Caki2 (cell line): Measurements from ENCODE around the gene KIF3B. TPM values are rescaled to one million over a fixed set of nuclear protein-coding genes. Genes with fewer than 3 reads are reported as not detected.

Source experiments
- DNase-seq: peaks from one replicate; pipeline ENCODE4 v3.0.0-alpha.2; 2015; ENCODE audit warnings: low read depth
- in situ Hi-C: cut with HindIII; loops from 2 replicates; pipeline ENCODE4 v1.10.0; 2016; ENCODE audit warnings: low sequenced_read_pairs, low pct_unique_long_range_greater_than_20kb, mixed read lengths
- total RNA-seq: library from RNA; depleted of rRNA; stranded (reverse); fragments of >200 nt; shearing (Covaris generic); gene quantifications from 2 replicates; pipeline ENCODE4 v1.2.3, GENCODE V29; 2014; ENCODE audit warnings: low replicate concordance; rRNA removed

The KIF3B gene
- 19.3 and 19.9 TPM in 2 replicates for total RNA-seq

DNA sequence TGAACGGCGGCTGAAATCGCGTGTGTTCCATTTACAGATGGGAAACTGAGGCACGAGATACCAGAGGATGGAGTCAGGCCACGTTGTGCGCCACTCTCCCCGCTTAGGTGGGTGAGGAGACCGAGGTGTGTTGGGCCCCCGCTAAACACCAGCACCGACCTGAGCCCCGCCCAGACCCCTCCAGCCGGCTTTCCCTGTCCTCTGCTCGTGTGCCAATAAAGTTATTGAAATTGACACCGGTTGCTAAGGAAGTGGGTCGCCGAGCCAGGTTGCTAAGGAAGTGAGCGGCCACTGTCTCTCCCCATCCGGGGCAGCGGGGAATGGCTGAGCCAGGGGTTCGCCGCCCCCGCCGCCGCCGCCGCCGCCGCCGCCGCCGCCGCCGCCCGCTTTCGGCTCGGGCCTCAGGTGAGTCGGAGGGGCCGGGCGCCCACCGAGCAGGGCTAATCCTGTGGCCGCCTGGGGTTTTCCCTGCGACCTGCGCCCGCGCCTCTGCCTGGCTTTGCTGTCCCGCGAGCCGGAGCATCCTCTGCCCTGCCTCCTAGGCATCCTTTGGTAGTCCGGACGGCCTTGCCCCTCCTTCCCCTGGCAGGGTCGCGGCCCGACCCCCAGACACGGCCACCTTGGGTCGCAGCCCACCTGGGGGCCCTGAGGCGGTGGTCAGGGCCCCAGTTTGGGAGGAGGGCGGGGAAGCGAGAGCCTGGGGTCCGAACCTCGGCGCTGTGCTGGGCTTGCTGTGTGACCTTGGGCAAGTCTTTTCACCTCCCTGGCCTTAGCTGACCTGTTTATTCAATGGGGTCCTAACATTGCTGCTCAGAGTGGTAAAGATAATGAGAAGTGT lies at the start of gene KIF3B:
Gene KIF3B, plus strand, starts transcription at position 291 of the 838 bp plus-strand sequence. CDS start 32,127 bp downstream, outside the sequence.
- peak; percentile 81 for DNase-seq
- in situ Hi-C loops, result no loop called here

DNA sequence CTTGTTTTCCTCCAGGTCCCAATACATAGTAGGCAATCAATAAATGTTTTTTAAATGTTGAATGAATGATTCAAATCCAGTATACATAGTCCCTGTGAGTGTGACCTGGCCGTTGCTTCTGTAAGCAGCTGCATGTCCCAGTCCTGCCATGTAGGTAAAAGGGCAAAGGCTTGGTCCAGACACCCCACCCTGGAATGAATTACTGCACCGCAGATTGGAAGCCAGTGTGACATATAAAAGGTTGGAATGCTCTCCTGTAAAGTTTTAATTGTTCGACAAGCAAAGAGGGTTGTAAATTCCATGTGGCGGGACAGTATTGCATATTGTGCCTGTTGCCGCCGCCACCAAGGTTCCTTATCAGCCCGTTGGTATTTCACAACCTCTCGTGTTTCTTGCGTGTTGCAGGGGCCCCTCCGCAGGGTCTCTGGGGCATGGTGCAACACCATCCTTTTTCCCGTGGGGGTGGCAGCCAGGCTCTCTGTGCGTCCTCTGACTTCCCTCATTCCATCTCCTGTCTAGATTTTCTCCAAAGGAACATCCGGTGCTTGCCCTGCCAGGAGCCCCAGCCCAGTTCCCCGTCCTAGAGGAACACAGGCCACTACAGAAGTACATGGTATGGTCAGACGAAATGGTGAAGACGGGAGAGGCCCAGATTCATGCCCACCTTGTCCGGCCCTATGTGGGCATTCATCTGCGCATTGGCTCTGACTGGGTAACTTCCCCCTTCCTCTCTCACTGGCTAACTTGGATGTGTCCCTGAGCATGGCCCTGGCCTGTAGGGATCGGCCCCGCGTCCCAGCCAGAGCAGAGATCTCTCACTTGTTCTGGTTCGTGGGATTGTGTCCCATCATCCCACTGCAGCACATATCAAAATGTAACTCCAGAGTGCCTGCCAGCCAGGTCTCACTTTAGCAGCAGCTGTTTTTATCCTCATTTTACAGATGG lies 49.4 kb upstream of the KIF3B start:
- no peak for DNase-seq
- in situ Hi-C loops, result no loop called here

DNA sequence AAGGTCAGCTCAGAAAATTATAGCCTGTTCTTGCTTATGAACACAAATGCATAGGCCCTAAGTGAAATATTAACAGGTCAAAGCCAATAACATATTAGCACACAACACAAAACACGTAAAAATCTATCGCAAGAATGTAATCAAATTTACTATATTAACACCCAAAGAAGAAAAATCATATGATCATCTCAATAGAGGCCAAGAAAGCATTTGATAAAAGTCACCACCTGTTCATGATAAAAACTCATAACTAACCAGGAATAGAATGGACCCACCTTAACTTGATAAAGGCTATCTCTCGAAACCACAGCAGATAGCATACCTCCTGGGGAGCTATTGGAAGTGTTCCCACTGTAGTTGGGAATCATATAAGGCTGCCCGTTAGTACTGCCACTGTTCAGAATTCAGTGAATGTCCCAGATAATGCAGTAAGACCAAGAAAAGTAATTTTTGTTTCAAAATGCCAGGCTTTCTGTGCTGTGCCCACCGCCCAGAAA lies 48.2 kb upstream of the KIF3B start:
- DNase-seq, result no peak
- in situ Hi-C loops, result no loop called here

DNA sequence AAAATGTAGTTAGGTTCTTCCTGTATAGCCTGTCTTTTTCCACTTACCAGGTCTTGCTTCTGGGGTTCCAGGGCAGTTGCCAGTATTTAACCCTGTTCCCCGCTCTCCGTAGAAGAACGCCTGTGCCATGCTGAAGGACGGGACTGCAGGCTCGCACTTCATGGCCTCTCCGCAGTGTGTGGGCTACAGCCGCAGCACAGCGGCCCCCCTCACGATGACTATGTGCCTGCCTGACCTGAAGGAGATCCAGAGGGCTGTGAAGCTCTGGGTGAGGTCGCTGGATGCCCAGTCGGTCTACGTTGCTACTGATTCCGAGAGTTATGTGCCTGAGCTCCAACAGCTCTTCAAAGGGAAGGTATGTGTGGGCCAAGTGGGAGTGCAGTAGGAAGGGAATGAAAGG lies 46.7 kb upstream of the KIF3B start:
- DNase-seq, result no peak
- in situ Hi-C loops, result no loop called here

DNA sequence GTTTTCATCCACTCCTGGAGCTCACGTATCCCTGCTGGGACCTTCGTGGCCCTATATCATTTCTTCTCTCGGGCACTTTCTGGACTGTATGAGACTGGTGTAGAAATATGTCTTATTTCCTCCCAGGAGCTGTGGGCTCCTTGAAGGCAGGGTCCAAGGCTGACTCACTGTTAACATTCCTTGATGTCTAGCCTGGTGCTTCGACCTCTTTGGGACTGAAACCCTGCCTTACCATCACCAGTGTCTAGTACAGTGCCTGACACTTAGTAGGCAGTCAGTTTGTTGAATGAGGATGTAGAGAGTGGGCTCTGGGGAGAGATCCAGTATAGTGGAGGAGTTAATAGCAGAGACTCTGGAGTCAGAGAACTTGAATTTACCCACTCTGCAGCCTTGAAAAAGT lies 46.2 kb upstream of the KIF3B start:
- DNase-seq, result no peak
- in situ Hi-C loops, result no loop called here

DNA sequence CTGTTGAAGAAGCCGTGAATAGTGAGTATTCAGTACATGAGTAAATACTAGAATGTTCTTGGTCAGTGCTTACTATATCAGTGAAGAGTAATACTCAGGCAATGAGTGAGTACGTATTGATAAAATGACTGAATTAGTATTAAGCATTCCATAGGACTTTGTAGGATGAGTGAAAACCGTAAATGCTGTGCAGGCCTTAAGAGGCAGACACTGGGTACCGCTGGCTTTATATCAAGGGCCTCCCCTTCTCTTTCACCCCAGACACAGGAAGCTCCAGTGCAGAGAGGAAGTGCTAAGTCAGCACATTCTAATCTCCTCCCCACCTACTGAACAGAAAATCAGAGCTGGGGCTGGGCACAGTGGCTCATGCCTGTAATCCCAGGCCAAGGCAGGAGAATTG lies 45.6 kb upstream of the KIF3B start:
- in situ Hi-C loops, result no loop called here
- no peak for DNase-seq

DNA sequence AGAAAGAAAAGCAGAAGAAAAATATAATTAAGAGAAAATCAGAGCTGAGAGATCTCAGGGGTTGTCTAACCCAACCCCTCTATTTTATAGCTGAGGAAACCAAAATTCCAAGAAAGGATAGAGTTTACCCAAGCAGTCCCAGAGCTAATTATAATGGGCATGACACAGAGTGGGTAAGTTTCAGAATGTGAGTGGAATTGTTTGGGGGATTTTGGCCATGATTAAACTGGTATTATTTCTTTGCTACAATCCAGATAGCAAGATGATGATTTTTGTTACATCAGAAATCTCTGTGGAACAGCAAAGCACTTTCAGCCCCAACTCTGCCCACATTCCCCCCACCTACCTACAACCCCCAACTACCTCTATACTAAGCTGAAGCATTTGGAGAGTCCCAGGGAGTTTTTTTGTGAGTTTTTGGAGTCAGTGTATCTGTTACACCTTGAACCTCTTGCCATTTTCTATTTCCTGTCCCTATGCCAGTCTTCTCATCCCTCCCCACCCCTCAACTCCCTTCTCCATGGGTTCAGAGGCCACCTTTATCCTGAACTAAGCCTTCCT lies 45.0 kb upstream of the KIF3B start:
- in situ Hi-C loops, result no loop called here
- no peak for DNase-seq

DNA sequence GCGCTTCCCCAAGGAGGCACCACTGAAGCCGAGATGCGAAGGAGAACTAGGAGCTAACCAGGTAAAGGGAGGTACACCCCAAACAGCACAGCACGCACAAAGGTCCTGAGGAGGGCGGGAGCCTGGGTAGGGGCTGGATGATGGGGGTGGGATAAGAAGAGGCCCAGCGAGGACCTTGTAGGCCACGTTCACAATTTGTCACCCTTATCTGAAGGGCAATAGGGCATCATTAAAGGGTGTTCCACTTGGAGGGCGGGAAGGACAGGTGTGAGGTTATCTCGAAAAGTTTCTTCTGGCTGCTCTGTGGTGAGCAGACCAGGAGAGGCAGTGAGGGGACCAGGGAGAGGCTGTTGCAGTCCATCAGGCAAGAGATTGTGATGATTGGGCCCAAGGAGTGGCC lies 44.2 kb upstream of the KIF3B start:
- in situ Hi-C loops, result no loop called here
- no peak for DNase-seq

DNA sequence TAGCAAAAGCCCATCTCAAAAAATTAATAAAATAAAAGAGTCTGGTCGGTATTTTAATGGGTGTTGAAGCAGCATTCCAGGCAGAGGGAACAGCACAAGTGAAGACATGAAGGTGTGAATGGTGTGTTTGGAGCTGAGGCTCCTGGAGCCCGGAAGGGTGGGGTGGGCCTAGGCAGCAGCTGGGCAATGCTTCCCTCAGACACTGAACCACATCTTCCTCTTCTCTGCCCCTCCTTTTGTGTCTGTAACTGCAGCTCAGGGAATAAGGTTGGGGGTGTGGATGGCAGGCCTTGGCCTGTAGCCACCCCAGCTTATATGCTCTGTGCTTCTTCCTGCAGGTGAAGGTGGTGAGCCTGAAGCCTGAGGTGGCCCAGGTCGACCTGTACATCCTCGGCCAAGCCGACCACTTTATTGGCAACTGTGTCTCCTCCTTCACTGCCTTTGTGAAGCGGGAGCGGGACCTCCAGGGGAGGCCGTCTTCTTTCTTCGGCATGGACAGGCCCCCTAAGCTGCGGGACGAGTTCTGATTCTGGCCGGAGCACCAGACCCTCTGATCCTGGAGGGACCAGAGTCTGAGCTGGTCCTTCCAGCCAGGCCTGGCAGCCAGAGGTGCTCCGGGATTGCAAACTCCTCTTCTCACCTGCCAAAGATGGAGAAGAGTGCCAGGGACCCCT lies 43.2 kb upstream of the KIF3B start:
- no peak for DNase-seq
- in situ Hi-C loops, result no loop called here

DNA sequence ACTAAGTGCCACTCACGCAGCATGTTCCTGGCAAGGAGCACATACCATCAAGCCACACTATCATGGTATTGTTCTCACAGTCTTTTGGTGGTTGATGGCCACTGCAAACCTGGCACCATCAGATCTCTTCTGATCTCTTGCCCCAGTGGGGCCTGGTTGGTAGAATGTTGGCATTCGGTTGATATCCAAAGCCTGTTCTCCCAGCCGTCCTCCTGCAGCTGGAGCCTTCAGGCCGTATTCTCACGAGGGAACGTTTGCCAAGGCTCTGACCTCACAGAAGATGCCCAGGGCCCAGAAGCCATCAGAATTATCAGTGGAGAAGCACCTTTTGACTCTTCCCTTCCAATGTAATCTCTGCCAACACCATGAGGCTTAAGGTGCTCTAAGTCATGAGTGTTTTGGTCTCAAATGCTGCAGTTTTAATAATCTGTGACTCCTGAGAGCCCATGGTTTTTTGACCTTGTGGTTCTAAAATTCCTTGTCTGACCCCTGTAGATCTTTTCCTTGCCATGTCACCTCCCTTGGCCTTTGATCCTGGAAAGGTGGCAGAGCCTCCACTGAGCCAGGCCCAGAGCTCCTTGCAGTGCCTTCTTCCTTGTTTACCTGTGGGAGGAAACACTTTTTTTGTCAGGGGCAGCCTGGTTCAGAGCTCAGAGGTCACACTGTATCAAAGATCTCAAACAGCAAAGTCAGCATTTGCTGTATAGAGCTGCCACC lies 42.0 kb upstream of the KIF3B start:
- no peak for DNase-seq
- in situ Hi-C loops, result no loop called here

DNA sequence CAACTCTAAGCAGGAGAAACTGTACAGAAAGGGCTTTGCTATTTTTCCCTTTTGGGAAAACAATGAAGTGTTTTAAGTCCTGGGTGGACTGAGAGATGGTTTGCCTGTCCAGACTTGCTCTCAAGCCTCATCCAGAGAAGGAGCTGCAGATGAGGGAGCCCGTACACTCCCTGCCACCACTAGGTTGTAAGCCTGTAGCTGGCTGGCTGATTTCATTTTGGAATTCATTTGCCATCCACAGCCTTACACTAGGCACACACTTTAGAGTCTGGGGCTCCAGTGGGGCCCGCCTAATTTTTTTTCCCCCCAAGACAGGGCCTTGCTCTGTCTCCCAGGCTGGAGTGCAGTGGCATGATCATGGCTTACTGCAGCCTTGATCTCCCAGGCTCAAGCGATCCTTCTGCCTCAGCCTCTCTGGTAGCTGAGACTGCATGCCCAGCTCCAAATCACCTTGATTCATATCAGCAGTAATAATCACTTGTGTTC lies 41.4 kb upstream of the KIF3B start:
- DNase-seq, result no peak
- in situ Hi-C loops, result no loop called here

DNA sequence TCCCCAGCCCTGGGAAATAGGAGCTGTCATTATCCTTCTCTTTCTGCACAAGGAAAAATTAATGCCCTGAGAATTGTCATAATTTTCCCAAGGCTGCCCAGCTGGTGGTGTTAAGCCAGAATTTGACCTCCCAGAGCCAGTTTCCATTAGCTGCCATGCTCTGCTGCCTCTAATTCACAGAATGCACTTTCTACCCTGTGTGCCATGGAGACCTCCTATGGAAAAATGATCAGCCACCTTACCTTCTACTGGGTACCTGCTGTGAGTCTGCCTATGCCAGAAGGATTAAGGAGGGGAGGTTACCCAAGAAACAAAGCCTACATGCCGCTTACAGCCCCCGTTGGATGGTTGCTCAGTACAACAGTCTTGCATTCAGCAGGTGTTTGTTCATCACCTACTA lies 40.6 kb upstream of the KIF3B start:
- in situ Hi-C loops, result no loop called here
- no peak for DNase-seq

DNA sequence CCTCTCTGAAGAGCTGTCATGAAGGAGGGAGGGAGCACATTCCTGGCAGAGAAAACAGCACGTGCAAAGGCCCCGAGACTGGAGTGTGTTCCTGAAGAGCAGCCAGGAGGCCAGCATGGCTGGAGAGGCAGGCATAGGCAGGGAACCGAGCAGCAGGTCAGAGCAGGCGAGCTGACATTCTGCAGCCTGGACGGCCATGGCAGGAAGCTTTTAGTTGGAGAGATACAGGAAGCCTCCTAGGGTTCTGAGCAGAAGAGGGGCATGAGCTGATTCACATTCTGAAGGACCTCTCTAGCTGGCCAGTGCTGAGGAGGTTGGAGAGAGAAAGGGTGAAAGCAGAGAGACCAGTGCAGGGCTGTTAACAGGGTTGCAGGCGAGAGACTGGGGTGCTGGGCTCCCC lies 40.0 kb upstream of the KIF3B start:
- no peak for DNase-seq
- in situ Hi-C loops, result no loop called here

DNA sequence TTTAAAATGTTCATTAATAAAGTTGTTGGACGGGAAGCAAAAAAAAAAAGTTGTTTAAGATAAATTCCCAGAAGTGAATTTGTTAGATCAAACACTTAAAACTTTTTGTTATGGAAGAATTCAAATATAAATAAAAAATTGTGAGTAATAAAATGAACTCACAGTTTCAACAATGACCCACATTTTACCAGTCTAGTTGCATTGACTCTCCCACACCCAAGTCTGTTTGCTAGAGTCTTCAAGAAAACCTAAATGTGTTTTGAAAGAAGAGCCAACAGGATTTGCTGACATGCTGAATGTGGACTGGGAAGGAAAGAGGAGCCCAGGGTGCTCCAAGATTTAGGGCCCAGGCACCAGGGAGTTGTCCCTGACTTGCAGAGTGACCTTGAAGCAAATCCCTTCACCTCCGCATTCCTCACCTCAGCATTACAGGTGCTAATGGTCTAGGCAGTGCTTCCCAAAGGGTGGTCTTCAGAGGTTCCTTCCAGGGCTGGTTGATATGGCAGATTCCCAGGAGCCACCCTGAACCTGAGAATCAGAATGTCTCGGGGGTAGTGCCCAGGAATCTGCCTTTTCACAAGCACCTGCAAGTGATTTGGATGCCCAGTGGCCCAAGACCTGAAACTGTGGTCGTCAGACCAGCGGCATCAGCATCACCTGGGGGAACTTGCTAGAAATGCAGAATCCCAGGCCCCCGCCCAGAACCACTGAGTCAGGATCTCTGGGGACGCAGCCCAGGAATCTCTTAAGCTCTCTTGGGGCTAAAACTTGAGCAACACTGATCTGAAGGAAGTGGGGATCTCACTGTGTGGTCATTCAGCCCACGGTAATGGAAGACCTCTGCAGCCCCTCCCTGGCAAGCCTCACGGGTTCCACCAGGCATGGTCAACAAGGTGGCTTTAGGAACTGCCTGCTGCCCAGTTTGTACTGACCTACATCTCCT lies 38.7 kb upstream of the KIF3B start:
- no peak for DNase-seq
- in situ Hi-C loops, result no loop called here

DNA sequence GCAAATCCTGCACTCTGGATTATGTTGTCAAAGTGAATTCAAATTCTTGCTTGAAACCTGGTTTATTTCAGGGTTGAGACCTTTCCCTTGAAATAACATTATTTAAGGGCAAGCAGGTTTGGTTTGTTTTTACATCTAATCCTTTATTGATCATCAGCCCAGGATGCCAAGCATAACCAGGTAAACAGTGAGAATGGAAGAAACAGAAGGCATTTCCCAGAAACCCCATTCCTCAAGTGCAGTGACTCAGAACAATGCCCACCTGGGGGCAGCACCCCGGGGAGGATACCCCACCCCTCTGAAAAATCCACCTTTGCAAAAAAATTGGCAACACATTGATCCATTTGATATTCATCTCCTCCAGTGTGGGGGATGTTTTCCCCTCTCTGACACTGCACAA lies 37.2 kb upstream of the KIF3B start:
- no peak for DNase-seq
- in situ Hi-C loops, result no loop called here

DNA sequence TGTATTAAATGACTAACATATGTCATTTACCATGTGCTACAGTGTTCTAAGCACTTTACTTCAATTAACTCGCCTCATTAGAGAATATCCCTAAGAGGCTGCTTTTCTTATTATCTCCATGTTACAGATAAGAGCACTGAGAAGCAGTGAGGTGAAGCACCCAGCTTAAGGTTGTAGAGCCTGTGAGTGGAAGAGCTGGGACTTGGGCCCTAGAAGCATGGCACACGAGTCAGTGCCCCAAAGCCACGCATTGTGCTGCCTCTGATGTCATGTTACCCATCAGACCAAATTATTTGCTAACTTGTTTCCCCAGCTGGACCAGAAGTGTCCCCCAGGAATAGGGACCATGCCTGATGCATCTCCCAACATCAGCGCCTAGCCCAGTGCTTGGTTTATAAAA lies 35.6 kb upstream of the KIF3B start:
- in situ Hi-C loops, result no loop called here
- DNase-seq, result no peak
